SH-SY5Y (cell line): ENCODE measurements around the gene JPH4.

Experiments used
- GATA2 ChIP-seq: IDR thresholded peaks from 2 replicates; pipeline ENCODE4 v1.6.1; 2011; ENCODE audit warnings: mild to moderate bottlenecking, low read depth, low read length
- GATA3 ChIP-seq: IDR thresholded peaks from 2 replicates; pipeline ENCODE4 v1.6.1; 2011; ENCODE audit warnings: low read depth, mild to moderate bottlenecking, low read length, moderate library complexity

DNA sequence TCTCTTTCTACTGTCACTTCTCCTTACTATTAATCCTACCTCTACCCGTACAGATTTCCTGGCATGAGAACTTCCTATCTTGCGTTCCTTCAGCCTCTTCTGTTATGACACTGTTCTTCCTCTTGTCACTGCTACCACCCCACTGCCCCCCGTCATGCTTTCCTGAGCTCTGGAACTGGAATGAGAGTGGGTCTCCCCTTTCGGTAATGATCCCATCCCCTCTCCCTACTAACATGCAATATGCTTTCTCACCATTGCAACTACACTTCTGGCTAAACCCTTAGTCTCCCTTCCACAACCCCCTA is 6.1 kb downstream of the JPH4 start:
- no peak for TF ChIP-seq GATA2
- no peak for TF ChIP-seq GATA3
